Measurements from ENCODE around the gene OGA.

GRCh38 chr10:101832325-101832771, 14.1 kb upstream of the OGA start:
- TF ChIP-seq, protein P1, sequence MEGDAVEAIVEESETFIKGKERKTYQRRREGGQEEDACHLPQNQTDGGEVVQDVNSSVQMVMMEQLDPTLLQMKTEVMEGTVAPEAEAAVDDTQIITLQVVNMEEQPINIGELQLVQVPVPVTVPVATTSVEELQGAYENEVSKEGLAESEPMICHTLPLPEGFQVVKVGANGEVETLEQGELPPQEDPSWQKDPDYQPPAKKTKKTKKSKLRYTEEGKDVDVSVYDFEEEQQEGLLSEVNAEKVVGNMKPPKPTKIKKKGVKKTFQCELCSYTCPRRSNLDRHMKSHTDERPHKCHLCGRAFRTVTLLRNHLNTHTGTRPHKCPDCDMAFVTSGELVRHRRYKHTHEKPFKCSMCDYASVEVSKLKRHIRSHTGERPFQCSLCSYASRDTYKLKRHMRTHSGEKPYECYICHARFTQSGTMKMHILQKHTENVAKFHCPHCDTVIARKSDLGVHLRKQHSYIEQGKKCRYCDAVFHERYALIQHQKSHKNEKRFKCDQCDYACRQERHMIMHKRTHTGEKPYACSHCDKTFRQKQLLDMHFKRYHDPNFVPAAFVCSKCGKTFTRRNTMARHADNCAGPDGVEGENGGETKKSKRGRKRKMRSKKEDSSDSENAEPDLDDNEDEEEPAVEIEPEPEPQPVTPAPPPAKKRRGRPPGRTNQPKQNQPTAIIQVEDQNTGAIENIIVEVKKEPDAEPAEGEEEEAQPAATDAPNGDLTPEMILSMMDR (IDR thresholded peaks at IDR 0.05): no peak
- TF ChIP-seq EZH2 (IDR thresholded peaks at IDR 0.05; ENCODE audit: borderline replicate concordance, insufficient read depth, low read depth, low read length, poor library complexity, severe bottlenecking): no peak

All from B cell (primary cell).